Heart left ventricle (tissue), 13 donors: ENCODE data around the gene BRMS1.

Experiments used
- POLR2A ChIP-seq, 2 donors: fragments of 450-650 bp; IDR thresholded peaks; one replicate each; pipeline ENCODE4 v1.6.1; 2017; ENCODE audit warnings: antibody characterized with exemption in 2 of 2, mild to moderate bottlenecking in 2 of 2, moderate library complexity in 2 of 2
- TF ChIP-seq, protein P1 (sequence below), 12 donors: fragments of 200-600 bp; sonication (generic) in 4 of 12; IDR thresholded peaks; one replicate each; pipeline versions ENCODE4 v1.5.0 to v1.8.0; 2018 to 2022; ENCODE audit warnings: antibody characterized with exemption in 12 of 12, mild to moderate bottlenecking in 5 of 12
- donor health status: ischemic (EF 13 %, LVEDD 7.1; RV severe dilation, severe dysfunction).
- donor health status: DM: no; HTN: yes; CAD: no.
- donor health status: DM: no; HTN: no; CAD: no.
- donor health status: ischemic (EF 25% LVEDD 6.9; RV normal size, moderate dysfunction).
- donor health status: ischemic (EF 25% LVEDD 5.7; RV mildly dilated, moderate dysfunction).
- donor health status: ischemic (EF 35%, LVEDD 5.7; RV mildly dilated, moderate dysfunction).
- donor health status: nonischemic (EF 11% LVEDD 7.7; RV severe dilation, severe dysfunction).
- donor health status: DM: yes; HTN: yes; CAD: no.
- donor health status: PGD.
- donor health status: ischemic (EF 29% LVEDD 5.4; RV normal size, mild dysfunction).
- donor health status: nonischemic (EF 23%, LVEDD 6.1; RV moderate dilation, normal function).

DNA sequence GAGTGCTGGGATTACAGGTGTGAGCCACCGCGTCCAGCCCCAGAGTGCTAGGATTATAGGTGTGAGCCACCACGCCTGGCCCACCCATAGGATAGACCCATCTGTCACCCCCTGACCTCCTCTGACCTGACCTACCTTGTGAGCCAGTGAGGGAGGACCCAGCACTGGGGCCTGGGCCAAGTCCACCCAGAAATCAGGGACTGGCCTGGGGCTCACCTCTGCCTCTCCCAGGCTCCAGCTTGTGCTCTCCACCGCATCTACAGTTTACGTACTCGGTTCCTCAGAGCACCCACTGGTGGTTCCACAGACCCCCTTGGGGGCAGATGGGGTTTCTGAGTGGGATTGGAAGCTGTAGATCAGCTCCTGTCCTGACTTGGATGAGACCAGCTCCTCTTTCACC lies 20.3 kb upstream of the BRMS1 start:
- TF ChIP-seq, protein P1, sequence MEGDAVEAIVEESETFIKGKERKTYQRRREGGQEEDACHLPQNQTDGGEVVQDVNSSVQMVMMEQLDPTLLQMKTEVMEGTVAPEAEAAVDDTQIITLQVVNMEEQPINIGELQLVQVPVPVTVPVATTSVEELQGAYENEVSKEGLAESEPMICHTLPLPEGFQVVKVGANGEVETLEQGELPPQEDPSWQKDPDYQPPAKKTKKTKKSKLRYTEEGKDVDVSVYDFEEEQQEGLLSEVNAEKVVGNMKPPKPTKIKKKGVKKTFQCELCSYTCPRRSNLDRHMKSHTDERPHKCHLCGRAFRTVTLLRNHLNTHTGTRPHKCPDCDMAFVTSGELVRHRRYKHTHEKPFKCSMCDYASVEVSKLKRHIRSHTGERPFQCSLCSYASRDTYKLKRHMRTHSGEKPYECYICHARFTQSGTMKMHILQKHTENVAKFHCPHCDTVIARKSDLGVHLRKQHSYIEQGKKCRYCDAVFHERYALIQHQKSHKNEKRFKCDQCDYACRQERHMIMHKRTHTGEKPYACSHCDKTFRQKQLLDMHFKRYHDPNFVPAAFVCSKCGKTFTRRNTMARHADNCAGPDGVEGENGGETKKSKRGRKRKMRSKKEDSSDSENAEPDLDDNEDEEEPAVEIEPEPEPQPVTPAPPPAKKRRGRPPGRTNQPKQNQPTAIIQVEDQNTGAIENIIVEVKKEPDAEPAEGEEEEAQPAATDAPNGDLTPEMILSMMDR (IDR thresholded peaks at IDR 0.05): no peak
- TF ChIP-seq POLR2A (IDR thresholded peaks at IDR 0.05): no peak
